ENCODE measurements around the gene TRIM45.

TRIM45 gene

GRCh38 chr1:117147856-117148588 is 26.5 kb upstream of the TRIM45 start:
- H3K27ac ChIP-seq (ENCODE audit: low read depth in 2 of 2, low read length in 2 of 2): no peak overlapping the region
- H3K27me3 ChIP-seq (ENCODE audit: control insufficient read depth in 2 of 2, insufficient read depth in 2 of 2, low read length in 2 of 2): no peaks in the 10 kb centered on the region
- H3K9me3 ChIP-seq (ENCODE audit: control insufficient read depth in 2 of 2, low read length in 2 of 2): no peaks in the 10 kb centered on the region
- no peaks in the 10 kb centered on the region for H3K36me3 ChIP-seq (ENCODE audit: control insufficient read depth in 2 of 2, insufficient read depth in 2 of 2, low read length in 2 of 2)
- no peak overlapping the region for H3K4me3 ChIP-seq (ENCODE audit: low read length in 2 of 2)
- no peak overlapping the region for H3K9ac ChIP-seq (ENCODE audit: low read depth in 1 of 2, low read length in 2 of 2)
- H3K4me1 ChIP-seq (ENCODE audit: control insufficient read depth in 2 of 2, insufficient read depth in 2 of 2, low read length in 2 of 2): no peaks in the 10 kb centered on the region

GRCh38 chr1:117147341-117147831 is 25.8 kb upstream of the TRIM45 start:
- Histone ChIP-seq H3K9ac (ENCODE audit: low read depth in 1 of 2, low read length in 2 of 2) (no peak overlapping the region), H3K27me3 (ENCODE audit: control insufficient read depth in 2 of 2, insufficient read depth in 2 of 2, low read length in 2 of 2) (no peaks in the 10 kb centered on the region), H3K4me3 (ENCODE audit: low read length in 2 of 2) (no peak overlapping the region), H3K9me3 (ENCODE audit: control insufficient read depth in 2 of 2, low read length in 2 of 2) (no peaks in the 10 kb centered on the region), H3K36me3 (ENCODE audit: control insufficient read depth in 2 of 2, insufficient read depth in 2 of 2, low read length in 2 of 2) (no peaks in the 10 kb centered on the region), H3K4me1 (ENCODE audit: control insufficient read depth in 2 of 2, insufficient read depth in 2 of 2, low read length in 2 of 2) (no peaks in the 10 kb centered on the region), H3K27ac (ENCODE audit: low read depth in 2 of 2, low read length in 2 of 2) (no peak overlapping the region)

GRCh38 chr1:117146575-117147340 is 25.2 kb upstream of the TRIM45 start:
- no peaks in the 10 kb centered on the region for H3K36me3 ChIP-seq (ENCODE audit: control insufficient read depth in 2 of 2, insufficient read depth in 2 of 2, low read length in 2 of 2)
- H3K4me1 ChIP-seq (ENCODE audit: control insufficient read depth in 2 of 2, insufficient read depth in 2 of 2, low read length in 2 of 2): no peaks in the 10 kb centered on the region
- H3K27me3 ChIP-seq (ENCODE audit: control insufficient read depth in 2 of 2, insufficient read depth in 2 of 2, low read length in 2 of 2): no peaks in the 10 kb centered on the region
- H3K9me3 ChIP-seq (ENCODE audit: control insufficient read depth in 2 of 2, low read length in 2 of 2): no peaks in the 10 kb centered on the region
- H3K4me3 ChIP-seq (ENCODE audit: low read length in 2 of 2): no peak overlapping the region
- H3K9ac ChIP-seq (ENCODE audit: low read depth in 1 of 2, low read length in 2 of 2): no peak overlapping the region
- H3K27ac ChIP-seq (ENCODE audit: low read depth in 2 of 2, low read length in 2 of 2): no peak overlapping the region

GRCh38 chr1:117146072-117146471 is 24.5 kb upstream of the TRIM45 start:
- H3K4me3 ChIP-seq (ENCODE audit: low read length in 2 of 2): no peak overlapping the region
- no peak overlapping the region for H3K27ac ChIP-seq (ENCODE audit: low read depth in 2 of 2, low read length in 2 of 2)
- no peak overlapping the region for H3K9ac ChIP-seq (ENCODE audit: low read depth in 1 of 2, low read length in 2 of 2)
- H3K9me3 ChIP-seq (ENCODE audit: control insufficient read depth in 2 of 2, low read length in 2 of 2): no peaks in the 10 kb centered on the region
- no peaks in the 10 kb centered on the region for H3K36me3 ChIP-seq (ENCODE audit: control insufficient read depth in 2 of 2, insufficient read depth in 2 of 2, low read length in 2 of 2)
- H3K27me3 ChIP-seq (ENCODE audit: control insufficient read depth in 2 of 2, insufficient read depth in 2 of 2, low read length in 2 of 2): no peaks in the 10 kb centered on the region
- H3K4me1 ChIP-seq (ENCODE audit: control insufficient read depth in 2 of 2, insufficient read depth in 2 of 2, low read length in 2 of 2): no peaks in the 10 kb centered on the region

GRCh38 chr1:117143871-117144270 is 22.3 kb upstream of the TRIM45 start:
- Histone ChIP-seq H3K4me3 (ENCODE audit: low read length in 2 of 2) (no peak overlapping the region), H3K4me1 (ENCODE audit: control insufficient read depth in 2 of 2, insufficient read depth in 2 of 2, low read length in 2 of 2) (no peaks in the 10 kb centered on the region), H3K27me3 (ENCODE audit: control insufficient read depth in 2 of 2, insufficient read depth in 2 of 2, low read length in 2 of 2) (no peaks in the 10 kb centered on the region), H3K36me3 (ENCODE audit: control insufficient read depth in 2 of 2, insufficient read depth in 2 of 2, low read length in 2 of 2) (no peaks in the 10 kb centered on the region), H3K9me3 (ENCODE audit: control insufficient read depth in 2 of 2, low read length in 2 of 2) (no peaks in the 10 kb centered on the region), H3K9ac (ENCODE audit: low read depth in 1 of 2, low read length in 2 of 2) (no peak overlapping the region), H3K27ac (ENCODE audit: low read depth in 2 of 2, low read length in 2 of 2) (no peak overlapping the region)

GRCh38 chr1:117143172-117143571 is 21.6 kb upstream of the TRIM45 start:
- Histone ChIP-seq H3K9me3 (ENCODE audit: control insufficient read depth in 2 of 2, low read length in 2 of 2) (no peaks in the 10 kb centered on the region), H3K27ac (ENCODE audit: low read depth in 2 of 2, low read length in 2 of 2) (no peak overlapping the region), H3K9ac (ENCODE audit: low read depth in 1 of 2, low read length in 2 of 2) (no peak overlapping the region), H3K27me3 (ENCODE audit: control insufficient read depth in 2 of 2, insufficient read depth in 2 of 2, low read length in 2 of 2) (no peaks in the 10 kb centered on the region), H3K4me3 (ENCODE audit: low read length in 2 of 2) (no peak overlapping the region), H3K36me3 (ENCODE audit: control insufficient read depth in 2 of 2, insufficient read depth in 2 of 2, low read length in 2 of 2) (no peaks in the 10 kb centered on the region), H3K4me1 (ENCODE audit: control insufficient read depth in 2 of 2, insufficient read depth in 2 of 2, low read length in 2 of 2) (no peaks in the 10 kb centered on the region)

GRCh38 chr1:117142200-117142599 is 20.7 kb upstream of the TRIM45 start:
- no peaks in the 10 kb centered on the region for H3K27me3 ChIP-seq (ENCODE audit: control insufficient read depth in 2 of 2, insufficient read depth in 2 of 2, low read length in 2 of 2)
- H3K4me1 ChIP-seq (ENCODE audit: control insufficient read depth in 2 of 2, insufficient read depth in 2 of 2, low read length in 2 of 2): no peaks in the 10 kb centered on the region
- no peak overlapping the region for H3K4me3 ChIP-seq (ENCODE audit: low read length in 2 of 2)
- no peaks in the 10 kb centered on the region for H3K9me3 ChIP-seq (ENCODE audit: control insufficient read depth in 2 of 2, low read length in 2 of 2)
- no peak overlapping the region for H3K9ac ChIP-seq (ENCODE audit: low read depth in 1 of 2, low read length in 2 of 2)
- no peak overlapping the region for H3K27ac ChIP-seq (ENCODE audit: low read depth in 2 of 2, low read length in 2 of 2)
- H3K36me3 ChIP-seq (ENCODE audit: control insufficient read depth in 2 of 2, insufficient read depth in 2 of 2, low read length in 2 of 2): no peaks in the 10 kb centered on the region

GRCh38 chr1:117138561-117138960 is 17.0 kb upstream of the TRIM45 start:
- Histone ChIP-seq H3K4me1 (ENCODE audit: control insufficient read depth in 2 of 2, insufficient read depth in 2 of 2, low read length in 2 of 2) (no peaks in the 10 kb centered on the region), H3K4me3 (ENCODE audit: low read length in 2 of 2) (no peak overlapping the region), H3K9ac (ENCODE audit: low read depth in 1 of 2, low read length in 2 of 2) (no peak overlapping the region), H3K9me3 (ENCODE audit: control insufficient read depth in 2 of 2, low read length in 2 of 2) (no peaks in the 10 kb centered on the region), H3K27me3 (ENCODE audit: control insufficient read depth in 2 of 2, insufficient read depth in 2 of 2, low read length in 2 of 2) (no peaks in the 10 kb centered on the region), H3K36me3 (ENCODE audit: control insufficient read depth in 2 of 2, insufficient read depth in 2 of 2, low read length in 2 of 2) (no peaks in the 10 kb centered on the region), H3K27ac (ENCODE audit: low read depth in 2 of 2, low read length in 2 of 2) (no peak overlapping the region)

GRCh38 chr1:117138106-117138505 is 16.6 kb upstream of the TRIM45 start:
- no peak overlapping the region for H3K4me3 ChIP-seq (ENCODE audit: low read length in 2 of 2)
- H3K27me3 ChIP-seq (ENCODE audit: control insufficient read depth in 2 of 2, insufficient read depth in 2 of 2, low read length in 2 of 2): no peaks in the 10 kb centered on the region
- no peak overlapping the region for H3K27ac ChIP-seq (ENCODE audit: low read depth in 2 of 2, low read length in 2 of 2)
- no peaks in the 10 kb centered on the region for H3K36me3 ChIP-seq (ENCODE audit: control insufficient read depth in 2 of 2, insufficient read depth in 2 of 2, low read length in 2 of 2)
- H3K9me3 ChIP-seq (ENCODE audit: control insufficient read depth in 2 of 2, low read length in 2 of 2): no peaks in the 10 kb centered on the region
- no peak overlapping the region for H3K9ac ChIP-seq (ENCODE audit: low read depth in 1 of 2, low read length in 2 of 2)
- H3K4me1 ChIP-seq (ENCODE audit: control insufficient read depth in 2 of 2, insufficient read depth in 2 of 2, low read length in 2 of 2): no peaks in the 10 kb centered on the region

- H3K27me3 ChIP-seq (ENCODE audit: control insufficient read depth in 2 of 2, insufficient read depth in 2 of 2, low read length in 2 of 2): no peaks in the 10 kb centered on the region
- H3K4me3 ChIP-seq (ENCODE audit: low read length in 2 of 2): no peak overlapping the region
- no peak overlapping the region for H3K27ac ChIP-seq (ENCODE audit: low read depth in 2 of 2, low read length in 2 of 2)
- no peaks in the 10 kb centered on the region for H3K36me3 ChIP-seq (ENCODE audit: control insufficient read depth in 2 of 2, insufficient read depth in 2 of 2, low read length in 2 of 2)
- H3K9ac ChIP-seq (ENCODE audit: low read depth in 1 of 2, low read length in 2 of 2): no peak overlapping the region
- no peaks in the 10 kb centered on the region for H3K9me3 ChIP-seq (ENCODE audit: control insufficient read depth in 2 of 2, low read length in 2 of 2)
- no peaks in the 10 kb centered on the region for H3K4me1 ChIP-seq (ENCODE audit: control insufficient read depth in 2 of 2, insufficient read depth in 2 of 2, low read length in 2 of 2)
Observed at GRCh38 chr1:117137281-117137855, 15.8 kb upstream of the TRIM45 start.
